Type B pancreatic cell (in vitro differentiated cells): ENCODE measurements around the gene LZTS3. TPM values are rescaled to one million over a fixed set of nuclear protein-coding genes. Genes with fewer than 3 reads are reported as not detected.
"Not testable (repeated sequence)": the region's sequence is repeated elsewhere in the genome, so short reads cannot be mapped to it uniquely, and the experiment has no call there.

Experiments used
- DNase-seq: peaks from one replicate; pipeline ENCODE4 v3.0.0; 2021; ENCODE audit warnings: mixed read lengths; ENCODE audit not compliant: unreplicated experiment; ENCODE audit errors: extremely low spot score
- H3K27ac Mint-ChIP-seq: 2 replicates; pipeline ENCODE4 v1.8.0; 2021; ENCODE audit warnings: mild to moderate bottlenecking, mixed read lengths
- H3K27me3 Mint-ChIP-seq: 2 replicates; pipeline ENCODE4 v1.8.0; 2021; ENCODE audit warnings: mixed read lengths
- H3K36me3 Mint-ChIP-seq: 2 replicates; pipeline ENCODE4 v1.8.0; 2021; ENCODE audit warnings: mixed read lengths
- H3K4me1 Mint-ChIP-seq: one replicate; pipeline ENCODE4 v1.8.0; 2021; ENCODE audit warnings: mixed read lengths; ENCODE audit not compliant: unreplicated experiment
- H3K4me3 Mint-ChIP-seq: 2 replicates; pipeline ENCODE4 v1.8.0; 2021; ENCODE audit warnings: mild to moderate bottlenecking, mixed read lengths
- H3K9me3 Mint-ChIP-seq: 2 replicates; pipeline ENCODE4 v1.8.0; 2021; ENCODE audit warnings: mixed read lengths
- CTCF ChIP-seq: fragments of 200-600 bp; sonication (generic); conservative IDR thresholded peaks from 2 replicates; pipeline ENCODE4 v1.5.0; 2021; ENCODE audit warnings: antibody characterized with exemption, mild to moderate bottlenecking
- total RNA-seq: library from RNA; stranded (reverse); gene quantifications from 2 replicates; pipeline ENCODE4 v1.2.1, GENCODE V29; 2021; ENCODE audit warnings: low replicate concordance

Gene LZTS3
- total RNA-seq, 1 donor from 2014 or later, result 17.3 TPM

GRCh38 chr20:3121955-3122610 is 51.3 kb downstream of the LZTS3 start:
- peaks cover 21% of the 10 kb centered on the region for H3K36me3 Mint-ChIP-seq
- H3K4me1 Mint-ChIP-seq, result no peaks in the 10 kb centered on the region
- TF ChIP-seq CTCF, result no peak
- H3K4me3 Mint-ChIP-seq, result no peak overlapping the region
- H3K9me3 Mint-ChIP-seq, result peaks cover 4% of the 10 kb centered on the region
- no peak overlapping the region for H3K27ac Mint-ChIP-seq
- H3K27me3 Mint-ChIP-seq, result no peaks in the 10 kb centered on the region
- DNase-seq, result no peak

- H3K9me3 Mint-ChIP-seq, result peaks cover 4% of the 10 kb centered on the region
- no peaks in the 10 kb centered on the region for H3K4me1 Mint-ChIP-seq
- no peak overlapping the region for H3K27ac Mint-ChIP-seq
- H3K36me3 Mint-ChIP-seq, result peaks cover 21% of the 10 kb centered on the region
- H3K27me3 Mint-ChIP-seq, result no peaks in the 10 kb centered on the region
- TF ChIP-seq CTCF, result no peak
- DNase-seq, result no peak
- H3K4me3 Mint-ChIP-seq, result no peak overlapping the region
These were observed 52.0 kb downstream of the LZTS3 start for GRCh38 chr20:3121271-3121911.

DNA sequence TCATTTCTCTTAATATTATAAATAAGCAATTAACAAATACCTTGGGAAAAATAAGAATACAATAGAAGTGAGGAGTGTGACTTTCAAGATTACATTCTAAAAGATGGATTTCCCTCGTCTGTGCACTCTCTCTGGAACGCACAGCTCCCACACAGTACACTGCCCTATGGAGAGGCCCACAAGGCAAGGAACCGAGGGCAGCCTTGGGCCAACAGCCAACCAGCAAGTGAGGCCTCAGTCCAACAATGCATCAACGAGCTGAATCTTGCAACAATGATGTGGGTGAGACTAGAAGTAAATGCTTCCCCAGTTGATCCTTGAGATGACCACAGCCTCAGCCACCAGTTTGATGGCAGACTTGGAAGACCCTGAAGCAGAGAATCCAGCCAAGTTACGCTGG is 54.3 kb downstream of the LZTS3 start:
- Mint-ChIP-seq H3K27ac (no peak overlapping the region), H3K9me3 (peaks cover 4% of the 10 kb centered on the region)
- TF ChIP-seq CTCF, result no peak

DNA sequence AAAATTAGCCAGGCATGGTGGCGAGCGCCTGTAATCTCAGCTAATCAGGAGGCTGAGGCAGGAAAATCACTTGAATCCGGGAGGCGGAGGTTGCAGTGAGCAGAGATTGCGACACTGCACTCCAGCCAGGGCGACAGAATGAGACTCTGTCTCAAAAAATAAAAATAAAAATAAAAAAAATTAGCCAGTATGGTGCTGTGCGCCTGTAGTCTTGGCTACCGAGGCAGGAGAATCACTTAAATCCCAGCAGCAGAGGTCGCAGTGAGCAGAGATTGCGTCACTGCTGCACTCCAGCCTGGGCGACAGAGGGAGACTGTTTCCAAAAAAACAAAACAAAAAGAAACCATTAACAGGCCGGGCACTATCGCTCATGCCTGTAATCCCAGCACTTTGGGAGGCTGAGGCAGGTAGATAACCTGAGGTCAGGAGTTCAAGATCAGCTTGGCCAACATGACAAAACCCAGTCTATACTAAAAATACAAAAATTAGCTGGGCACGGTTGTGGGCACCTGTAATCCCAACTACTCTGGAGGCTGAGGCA is 55.4 kb downstream of the LZTS3 start:
- peak; percentile 61 for TF ChIP-seq CTCF
- not testable (repeated sequence) for H3K27ac Mint-ChIP-seq, H3K4me1 Mint-ChIP-seq, H3K4me3 Mint-ChIP-seq, H3K27me3 Mint-ChIP-seq, DNase-seq, H3K9me3 Mint-ChIP-seq
- peaks cover 14% of the 10 kb centered on the region for H3K36me3 Mint-ChIP-seq

More for the DNA sequence above, 54.3 kb downstream of the LZTS3 start:
- Mint-ChIP-seq H3K36me3 (peaks cover 21% of the 10 kb centered on the region), H3K4me1 (peaks cover 4% of the 10 kb centered on the region), H3K4me3 (no peak overlapping the region), H3K27me3 (no peaks in the 10 kb centered on the region)
- no peak for DNase-seq

DNA sequence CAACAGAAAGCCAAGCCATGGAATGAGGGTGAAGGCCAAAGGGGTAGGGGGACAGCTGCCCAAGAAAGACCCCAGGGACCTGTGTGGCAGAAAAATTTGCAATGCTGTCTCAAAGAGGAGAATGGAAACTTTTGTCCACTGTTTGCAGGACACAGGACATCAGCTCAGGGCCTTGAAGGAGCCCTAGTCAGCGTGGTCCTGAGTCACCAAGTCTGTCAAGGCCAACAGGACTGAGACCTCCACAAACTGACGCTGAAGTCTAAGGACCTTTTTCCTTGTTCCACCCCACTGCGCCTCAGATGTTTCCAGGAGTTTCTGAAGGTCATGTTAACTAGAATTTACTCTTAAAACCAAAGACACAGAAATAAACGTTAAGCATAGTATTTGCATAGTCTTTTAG is 57.0 kb downstream of the LZTS3 start:
- TF ChIP-seq CTCF, result no peak
- Mint-ChIP-seq H3K4me1 (peaks cover 4% of the 10 kb centered on the region), H3K4me3 (no peak overlapping the region), H3K9me3 (no peaks in the 10 kb centered on the region), H3K36me3 (peaks cover 7% of the 10 kb centered on the region), H3K27me3 (no peaks in the 10 kb centered on the region), H3K27ac (no peak overlapping the region)
- no peak for DNase-seq
